ENCODE results near the gene CDH4.

CDH4 gene

GRCh38 chr20:61585764-61586163 lies 333.7 kb downstream of the CDH4 start:
- Histone ChIP-seq H3K9ac (ENCODE audit: low read depth, low read length) (no peak overlapping the region), H3K4me3 (ENCODE audit: low read depth, low read length) (no peak overlapping the region), H3K27me3 (ENCODE audit: control insufficient read depth, insufficient read depth, low read length) (peaks cover 7% of the 10 kb centered on the region), H3K4me1 (ENCODE audit: control insufficient read depth, insufficient read depth, low read length) (peaks cover 7% of the 10 kb centered on the region; the same call in 1 of the 2 replicates), H3K36me3 (ENCODE audit: control insufficient read depth, insufficient read depth, low read length) (no peaks in the 10 kb centered on the region), H3K27ac (ENCODE audit: low read depth, low read length) (no peak overlapping the region), H3K9me3 (ENCODE audit: control insufficient read depth, insufficient read depth, low read length) (no peaks in the 10 kb centered on the region)

DNA sequence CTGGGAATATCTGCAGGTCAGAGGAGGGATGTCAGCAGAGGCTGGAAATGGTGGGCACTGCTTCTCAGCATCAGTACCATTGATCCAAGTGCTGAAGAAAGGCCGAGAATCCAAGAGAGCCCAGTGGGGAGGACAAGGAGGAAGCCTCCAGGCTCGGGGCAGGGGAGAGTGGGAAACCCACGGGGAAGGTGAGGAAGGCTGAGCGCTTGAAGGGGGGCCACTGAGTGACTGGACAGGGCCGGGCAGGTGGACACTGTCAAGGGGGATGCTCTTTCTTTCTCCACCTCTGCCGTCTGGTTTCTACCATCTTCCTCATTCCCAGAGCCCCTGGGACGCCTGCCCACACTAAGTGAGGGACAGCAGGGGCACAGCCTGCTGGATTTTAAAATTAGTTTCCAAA lies 335.0 kb downstream of the CDH4 start:
- no peak overlapping the region for H3K4me3 ChIP-seq (ENCODE audit: low read depth, low read length)
- H3K9me3 ChIP-seq (ENCODE audit: control insufficient read depth, insufficient read depth, low read length): peaks cover 7% of the 10 kb centered on the region
- no peaks in the 10 kb centered on the region for H3K36me3 ChIP-seq (ENCODE audit: control insufficient read depth, insufficient read depth, low read length)
- peaks cover 7% of the 10 kb centered on the region for H3K27me3 ChIP-seq (ENCODE audit: control insufficient read depth, insufficient read depth, low read length)
- H3K9ac ChIP-seq (ENCODE audit: low read depth, low read length): no peak overlapping the region
- no peak overlapping the region for H3K27ac ChIP-seq (ENCODE audit: low read depth, low read length)
- H3K4me1 ChIP-seq (ENCODE audit: control insufficient read depth, insufficient read depth, low read length): peaks cover 7% of the 10 kb centered on the region; the same call in 1 of the 2 replicates

DNA sequence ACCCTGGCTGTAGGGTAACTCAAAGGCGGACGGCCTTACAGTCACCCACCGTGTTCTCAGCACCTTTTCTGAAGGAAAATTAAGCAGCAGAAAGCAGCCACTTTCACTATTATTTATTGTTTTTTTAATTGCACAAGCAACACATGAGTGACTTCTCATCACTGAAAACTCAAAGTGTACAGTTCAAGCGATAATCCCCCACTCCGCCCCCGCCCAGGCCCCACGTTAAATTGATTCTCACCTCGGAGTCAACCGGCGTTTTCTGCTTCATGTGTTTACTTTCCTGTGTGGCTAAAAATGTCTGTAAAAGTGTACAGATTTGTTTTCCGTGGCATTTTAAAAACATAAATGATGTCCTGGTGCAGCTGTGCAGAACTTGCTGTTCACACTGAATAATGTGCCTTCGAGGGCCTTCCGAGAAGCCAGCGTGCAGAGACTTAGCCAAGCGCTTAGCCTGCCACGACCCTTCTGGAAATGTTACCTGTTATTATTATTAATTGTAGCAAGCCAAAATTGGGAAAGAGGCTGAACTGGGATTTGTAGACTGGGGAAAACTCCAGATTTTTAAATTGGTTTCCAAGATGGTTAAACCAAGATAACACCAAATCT lies 335.7 kb downstream of the CDH4 start:
- H3K4me1 ChIP-seq (ENCODE audit: control insufficient read depth, insufficient read depth, low read length): peaks cover 7% of the 10 kb centered on the region; the same call in 1 of the 2 replicates
- no peak overlapping the region for H3K27ac ChIP-seq (ENCODE audit: low read depth, low read length)
- H3K9ac ChIP-seq (ENCODE audit: low read depth, low read length): no peak overlapping the region
- no peak overlapping the region for H3K4me3 ChIP-seq (ENCODE audit: low read depth, low read length)
- H3K9me3 ChIP-seq (ENCODE audit: control insufficient read depth, insufficient read depth, low read length): peaks cover 9% of the 10 kb centered on the region
- H3K36me3 ChIP-seq (ENCODE audit: control insufficient read depth, insufficient read depth, low read length): no peaks in the 10 kb centered on the region
- H3K27me3 ChIP-seq (ENCODE audit: control insufficient read depth, insufficient read depth, low read length): peaks cover 1% of the 10 kb centered on the region

- Histone ChIP-seq H3K27me3 (ENCODE audit: control insufficient read depth, insufficient read depth, low read length) (no peaks in the 10 kb centered on the region; the same call in none of the 2 replicates), H3K9ac (ENCODE audit: low read depth, low read length) (no peak overlapping the region), H3K9me3 (ENCODE audit: control insufficient read depth, insufficient read depth, low read length) (peaks cover 9% of the 10 kb centered on the region), H3K36me3 (ENCODE audit: control insufficient read depth, insufficient read depth, low read length) (no peaks in the 10 kb centered on the region), H3K4me3 (ENCODE audit: low read depth, low read length) (no peak overlapping the region), H3K27ac (ENCODE audit: low read depth, low read length) (no peak overlapping the region), H3K4me1 (ENCODE audit: control insufficient read depth, insufficient read depth, low read length) (peaks cover 7% of the 10 kb centered on the region; the same call in 1 of the 2 replicates)
Observed at GRCh38 chr20:61588411-61589385, 336.6 kb downstream of the CDH4 start.

DNA sequence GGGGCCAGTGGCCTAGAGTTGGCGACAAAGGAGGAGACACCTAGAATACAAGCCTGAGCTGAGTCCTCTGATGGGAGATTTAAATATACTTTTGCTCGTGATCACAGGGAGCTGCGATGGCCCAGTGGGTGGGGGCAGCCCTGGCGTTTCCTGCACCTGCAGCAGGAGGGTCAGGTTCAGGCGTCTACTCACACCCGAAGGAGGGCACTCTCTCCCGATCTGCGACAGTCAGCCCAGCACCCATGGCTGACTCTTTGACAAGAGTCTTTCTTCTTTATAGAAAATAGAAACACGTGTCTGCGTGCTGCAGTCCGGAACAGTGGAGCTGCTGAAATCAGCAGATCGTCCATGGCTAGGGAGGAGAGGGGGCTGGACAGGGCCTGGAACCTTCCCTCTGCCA lies 338.2 kb downstream of the CDH4 start:
- peaks cover 7% of the 10 kb centered on the region; the same call in 1 of the 2 replicates for H3K4me1 ChIP-seq (ENCODE audit: control insufficient read depth, insufficient read depth, low read length)

GRCh38 chr20:61593516-61593915 lies 341.5 kb downstream of the CDH4 start:
- Histone ChIP-seq H3K36me3 (ENCODE audit: control insufficient read depth, insufficient read depth, low read length) (no peaks in the 10 kb centered on the region), H3K27ac (ENCODE audit: low read depth, low read length) (no peak overlapping the region), H3K4me3 (ENCODE audit: low read depth, low read length) (no peak overlapping the region), H3K27me3 (ENCODE audit: control insufficient read depth, insufficient read depth, low read length) (no peaks in the 10 kb centered on the region), H3K9me3 (ENCODE audit: control insufficient read depth, insufficient read depth, low read length) (peaks cover 16% of the 10 kb centered on the region), H3K4me1 (ENCODE audit: control insufficient read depth, insufficient read depth, low read length) (peaks cover 2% of the 10 kb centered on the region; the same call in 1 of the 2 replicates), H3K9ac (ENCODE audit: low read depth, low read length) (no peak overlapping the region)

More for the DNA sequence above, 338.2 kb downstream of the CDH4 start:
- Histone ChIP-seq H3K9me3 (ENCODE audit: control insufficient read depth, insufficient read depth, low read length) (peaks cover 9% of the 10 kb centered on the region), H3K27ac (ENCODE audit: low read depth, low read length) (no peak overlapping the region), H3K27me3 (ENCODE audit: control insufficient read depth, insufficient read depth, low read length) (no peaks in the 10 kb centered on the region; the same call in none of the 2 replicates), H3K36me3 (ENCODE audit: control insufficient read depth, insufficient read depth, low read length) (no peaks in the 10 kb centered on the region), H3K4me3 (ENCODE audit: low read depth, low read length) (no peak overlapping the region), H3K9ac (ENCODE audit: low read depth, low read length) (no peak overlapping the region)

- no peaks in the 10 kb centered on the region for H3K27me3 ChIP-seq (ENCODE audit: control insufficient read depth, insufficient read depth, low read length)
- no peak overlapping the region for H3K27ac ChIP-seq (ENCODE audit: low read depth, low read length)
- no peaks in the 10 kb centered on the region for H3K36me3 ChIP-seq (ENCODE audit: control insufficient read depth, insufficient read depth, low read length)
- no peak overlapping the region for H3K9ac ChIP-seq (ENCODE audit: low read depth, low read length)
- H3K4me1 ChIP-seq (ENCODE audit: control insufficient read depth, insufficient read depth, low read length): no peaks in the 10 kb centered on the region; the same call in 1 of the 2 replicates
- no peak overlapping the region for H3K4me3 ChIP-seq (ENCODE audit: low read depth, low read length)
- H3K9me3 ChIP-seq (ENCODE audit: control insufficient read depth, insufficient read depth, low read length): peaks cover 16% of the 10 kb centered on the region
Observed at GRCh38 chr20:61594198-61594597, 342.1 kb downstream of the CDH4 start.

- Histone ChIP-seq H3K9me3 (ENCODE audit: control insufficient read depth, insufficient read depth, low read length) (peaks cover 16% of the 10 kb centered on the region), H3K9ac (ENCODE audit: low read depth, low read length) (no peak overlapping the region), H3K4me3 (ENCODE audit: low read depth, low read length) (no peak overlapping the region), H3K36me3 (ENCODE audit: control insufficient read depth, insufficient read depth, low read length) (no peaks in the 10 kb centered on the region), H3K4me1 (ENCODE audit: control insufficient read depth, insufficient read depth, low read length) (no peaks in the 10 kb centered on the region), H3K27ac (ENCODE audit: low read depth, low read length) (no peak overlapping the region), H3K27me3 (ENCODE audit: control insufficient read depth, insufficient read depth, low read length) (no peaks in the 10 kb centered on the region)
Observed at GRCh38 chr20:61595216-61595615, 343.2 kb downstream of the CDH4 start.

GRCh38 chr20:61596687-61597330 lies 344.7 kb downstream of the CDH4 start:
- no peaks in the 10 kb centered on the region for H3K4me1 ChIP-seq (ENCODE audit: control insufficient read depth, insufficient read depth, low read length)
- no peak overlapping the region for H3K27ac ChIP-seq (ENCODE audit: low read depth, low read length)
- no peaks in the 10 kb centered on the region for H3K27me3 ChIP-seq (ENCODE audit: control insufficient read depth, insufficient read depth, low read length)
- H3K9ac ChIP-seq (ENCODE audit: low read depth, low read length): no peak overlapping the region
- H3K36me3 ChIP-seq (ENCODE audit: control insufficient read depth, insufficient read depth, low read length): no peaks in the 10 kb centered on the region
- H3K9me3 ChIP-seq (ENCODE audit: control insufficient read depth, insufficient read depth, low read length): peaks cover 11% of the 10 kb centered on the region
- H3K4me3 ChIP-seq (ENCODE audit: low read depth, low read length): no peak overlapping the region

GRCh38 chr20:61597996-61598395 lies 345.9 kb downstream of the CDH4 start:
- peaks cover 7% of the 10 kb centered on the region for H3K9me3 ChIP-seq (ENCODE audit: control insufficient read depth, insufficient read depth, low read length)
- H3K27me3 ChIP-seq (ENCODE audit: control insufficient read depth, insufficient read depth, low read length): no peaks in the 10 kb centered on the region
- no peak overlapping the region for H3K9ac ChIP-seq (ENCODE audit: low read depth, low read length)
- H3K36me3 ChIP-seq (ENCODE audit: control insufficient read depth, insufficient read depth, low read length): no peaks in the 10 kb centered on the region
- no peaks in the 10 kb centered on the region for H3K4me1 ChIP-seq (ENCODE audit: control insufficient read depth, insufficient read depth, low read length)
- no peak overlapping the region for H3K4me3 ChIP-seq (ENCODE audit: low read depth, low read length)
- no peak overlapping the region for H3K27ac ChIP-seq (ENCODE audit: low read depth, low read length)
